MM.1S (cell line): ENCODE results near the gene EMID1.

ENCODE experiments used
- EZH2 ChIP-seq: fragments of 300-600 bp; sonication (generic); optimal IDR thresholded peaks from 2 replicates; pipeline ENCODE3; 2017; ENCODE audit warnings: low read depth, mild to moderate bottlenecking, antibody characterized with exemption, low read length, mixed read lengths
- EZH2phosphoT487 ChIP-seq: fragments of 300-600 bp; sonication (generic); IDR thresholded peaks from 2 replicates; pipeline ENCODE4 v1.6.1; 2018; ENCODE audit warnings: antibody characterized with exemption, low read length
- TF ChIP-seq, protein P1 (sequence below): fragments of 300-600 bp; sonication (generic); IDR thresholded peaks from 2 replicates; pipeline ENCODE4 v1.5.1; 2016; ENCODE audit warnings: antibody characterized with exemption, low read length, mixed read lengths

DNA sequence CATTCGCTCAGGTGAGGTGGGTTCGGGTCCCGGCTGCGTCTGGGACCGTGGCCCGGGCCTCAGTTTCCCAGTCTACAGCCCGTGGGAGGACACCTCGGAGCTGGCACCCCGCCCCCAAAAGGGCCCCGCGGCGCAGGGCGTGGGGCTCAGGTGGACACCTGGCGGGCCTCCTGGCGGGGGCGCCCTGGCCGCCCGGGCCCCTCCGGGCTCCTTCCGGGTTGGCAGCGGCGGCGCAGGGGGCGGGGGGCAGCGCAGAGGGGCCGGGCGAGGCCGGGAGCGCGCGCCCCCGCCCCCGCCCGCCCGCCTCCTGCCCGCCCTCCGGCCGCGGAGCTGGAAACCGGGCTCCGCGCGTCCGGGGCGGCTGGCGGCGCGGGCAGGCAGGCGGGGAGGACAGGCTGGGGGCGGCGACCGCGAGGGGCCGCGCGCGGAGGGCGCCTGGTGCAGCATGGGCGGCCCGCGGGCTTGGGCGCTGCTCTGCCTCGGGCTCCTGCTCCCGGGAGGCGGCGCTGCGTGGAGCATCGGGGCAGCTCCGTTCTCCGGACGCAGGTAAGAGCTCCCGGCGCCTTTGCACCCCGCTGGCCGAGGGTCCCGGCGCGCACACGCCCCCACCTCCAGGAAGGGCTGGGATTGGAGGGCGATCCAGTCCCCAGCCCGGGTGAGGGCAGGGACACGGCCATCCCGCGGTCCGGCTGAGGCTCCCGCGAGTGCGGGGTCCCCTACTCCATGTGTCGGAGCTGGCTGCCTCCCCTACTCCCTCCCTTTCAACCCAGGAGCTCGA is at the start of gene EMID1:
- TF ChIP-seq, protein P1, sequence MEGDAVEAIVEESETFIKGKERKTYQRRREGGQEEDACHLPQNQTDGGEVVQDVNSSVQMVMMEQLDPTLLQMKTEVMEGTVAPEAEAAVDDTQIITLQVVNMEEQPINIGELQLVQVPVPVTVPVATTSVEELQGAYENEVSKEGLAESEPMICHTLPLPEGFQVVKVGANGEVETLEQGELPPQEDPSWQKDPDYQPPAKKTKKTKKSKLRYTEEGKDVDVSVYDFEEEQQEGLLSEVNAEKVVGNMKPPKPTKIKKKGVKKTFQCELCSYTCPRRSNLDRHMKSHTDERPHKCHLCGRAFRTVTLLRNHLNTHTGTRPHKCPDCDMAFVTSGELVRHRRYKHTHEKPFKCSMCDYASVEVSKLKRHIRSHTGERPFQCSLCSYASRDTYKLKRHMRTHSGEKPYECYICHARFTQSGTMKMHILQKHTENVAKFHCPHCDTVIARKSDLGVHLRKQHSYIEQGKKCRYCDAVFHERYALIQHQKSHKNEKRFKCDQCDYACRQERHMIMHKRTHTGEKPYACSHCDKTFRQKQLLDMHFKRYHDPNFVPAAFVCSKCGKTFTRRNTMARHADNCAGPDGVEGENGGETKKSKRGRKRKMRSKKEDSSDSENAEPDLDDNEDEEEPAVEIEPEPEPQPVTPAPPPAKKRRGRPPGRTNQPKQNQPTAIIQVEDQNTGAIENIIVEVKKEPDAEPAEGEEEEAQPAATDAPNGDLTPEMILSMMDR, result peak; percentile 15
- TF ChIP-seq EZH2 (no peak), EZH2phosphoT487 (no peak)
